ENCODE measurements around the gene DOCK9.

Gene DOCK9

DNA sequence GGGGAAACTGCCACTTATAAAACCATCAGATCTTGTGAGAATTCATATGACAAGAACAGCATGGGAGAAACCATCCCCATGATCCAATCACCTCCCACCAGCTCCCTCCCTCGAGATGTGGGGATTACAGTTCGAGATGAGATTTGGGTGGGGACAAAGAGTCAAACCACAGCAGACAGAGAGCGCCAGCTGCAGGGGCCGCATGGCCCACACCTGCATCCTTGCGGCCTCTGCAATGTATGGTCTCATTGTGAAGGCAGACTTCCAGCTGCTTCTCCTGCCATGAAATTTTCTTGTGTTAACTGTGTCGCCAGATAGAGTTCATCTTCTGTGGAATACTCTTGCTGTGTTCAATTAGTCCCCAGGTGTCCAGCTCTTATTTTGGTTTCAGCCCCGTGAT, 208.1 kb downstream of the DOCK9 start:
- 62% methylated on average over 7 of the region's 7 CpGs for WGBS
- H3K27ac ChIP-seq (ENCODE audit: low read length, poor library complexity, severe bottlenecking), result no peak overlapping the region
- no peak overlapping the region for H2BK5ac ChIP-seq (ENCODE audit: low read depth, low read length, poor library complexity, severe bottlenecking)
- no peak overlapping the region for H4K8ac ChIP-seq (ENCODE audit: low read length)
- H3K9ac ChIP-seq (ENCODE audit: low read length), result no peak overlapping the region
- H3K4ac ChIP-seq (ENCODE audit: low read depth in 1 of 2, low read length in 2 of 2), result no peak overlapping the region
- no peak overlapping the region for H3K23ac ChIP-seq (ENCODE audit: low read length in 2 of 2)
- H3K18ac ChIP-seq (ENCODE audit: low read depth in 1 of 2, low read length in 2 of 2), result no peak overlapping the region
- peaks cover 14% of the 10 kb centered on the region for H3K4me1 ChIP-seq (ENCODE audit: control insufficient read depth, insufficient read depth, low read depth, low read length)
- H3K36me3 ChIP-seq (ENCODE audit: control insufficient read depth in 1 of 2, insufficient read depth in 2 of 2, low read depth in 1 of 2, low read length in 2 of 2), result no peaks in the 10 kb centered on the region
- H2BK120ac ChIP-seq (ENCODE audit: low read depth, low read length), result no peak overlapping the region
- H3K27me3 ChIP-seq (ENCODE audit: control insufficient read depth in 1 of 2, insufficient read depth in 1 of 2, low read length in 2 of 2), result peaks cover 0 to 43% of the 10 kb centered on the region in 2 experiments
- H3K4me3 ChIP-seq (ENCODE audit: insufficient read depth in 1 of 2, low read depth in 1 of 2, low read length in 2 of 2), result no peak overlapping the region
- H2BK15ac ChIP-seq (ENCODE audit: low read depth, poor library complexity, severe bottlenecking), result no peak overlapping the region
- no peak overlapping the region for H3K4me2 ChIP-seq (ENCODE audit: low read length, poor library complexity, severe bottlenecking)
- no peak overlapping the region for H4K91ac ChIP-seq (ENCODE audit: low read length)
- H3K14ac ChIP-seq (ENCODE audit: low read length in 2 of 2), result no peak overlapping the region
- no peaks in the 10 kb centered on the region for H3K9me3 ChIP-seq (ENCODE audit: control insufficient read depth, low read length)
- no peak overlapping the region for H2BK12ac ChIP-seq (ENCODE audit: low read length in 2 of 2)
- H3K79me1 ChIP-seq (replicated peaks; ENCODE audit: low read length, poor library complexity, severe bottlenecking), result no peaks in the 10 kb centered on the region
- H2AK5ac ChIP-seq (ENCODE audit: low read length, severe bottlenecking), result no peak overlapping the region
- DNase-seq, result no peak
- no peak overlapping the region for H2AFZ ChIP-seq (ENCODE audit: low read depth, low read length)

DNA sequence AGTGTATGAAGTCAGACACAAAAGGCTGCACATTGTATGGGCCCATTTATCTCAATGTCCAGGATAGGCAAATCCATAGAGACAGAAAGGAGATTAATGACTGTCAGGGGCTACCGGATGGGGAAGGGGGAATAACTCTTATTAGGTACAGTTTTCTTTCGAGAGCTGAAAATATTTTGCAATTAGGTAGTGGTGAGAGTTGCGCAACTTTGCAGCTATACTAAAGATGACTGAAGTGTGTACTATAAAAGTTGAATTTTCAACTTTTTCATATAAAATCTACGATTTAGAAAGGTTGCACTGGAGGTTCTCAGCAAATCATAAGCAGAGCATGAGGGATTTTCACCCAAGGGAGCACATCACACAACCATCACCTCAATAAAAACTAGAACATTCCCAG, 209.3 kb downstream of the DOCK9 start:
- H2BK120ac ChIP-seq (ENCODE audit: low read depth, low read length), result no peak overlapping the region
- no peak overlapping the region for H2AFZ ChIP-seq (ENCODE audit: low read depth, low read length)
- H4K8ac ChIP-seq (ENCODE audit: low read length), result no peak overlapping the region
- no peak overlapping the region for H3K27ac ChIP-seq (ENCODE audit: low read length, poor library complexity, severe bottlenecking)
- H3K4me3 ChIP-seq (ENCODE audit: insufficient read depth in 1 of 2, low read depth in 1 of 2, low read length in 2 of 2), result no peak overlapping the region
- no peak overlapping the region for H2BK5ac ChIP-seq (ENCODE audit: low read depth, low read length, poor library complexity, severe bottlenecking)
- H3K9me3 ChIP-seq (ENCODE audit: control insufficient read depth, low read length), result no peaks in the 10 kb centered on the region
- no peak overlapping the region for H4K91ac ChIP-seq (ENCODE audit: low read length)
- 94% methylated on average over 2 of the region's 4 CpGs for WGBS
- H3K23ac ChIP-seq (ENCODE audit: low read length in 2 of 2), result no peak overlapping the region
- H3K36me3 ChIP-seq (ENCODE audit: control insufficient read depth in 1 of 2, insufficient read depth in 2 of 2, low read depth in 1 of 2, low read length in 2 of 2), result no peaks in the 10 kb centered on the region
- H3K4me2 ChIP-seq (ENCODE audit: low read length, poor library complexity, severe bottlenecking), result no peak overlapping the region
- H3K4ac ChIP-seq (ENCODE audit: low read depth in 1 of 2, low read length in 2 of 2), result no peak overlapping the region
- H3K9ac ChIP-seq (ENCODE audit: low read length), result no peak overlapping the region
- no peak overlapping the region for H2BK12ac ChIP-seq (ENCODE audit: low read length in 2 of 2)
- no peak overlapping the region for H2BK15ac ChIP-seq (ENCODE audit: low read depth, poor library complexity, severe bottlenecking)
- no peak overlapping the region for H3K14ac ChIP-seq (ENCODE audit: low read length in 2 of 2)
- H2AK5ac ChIP-seq (ENCODE audit: low read length, severe bottlenecking), result no peak overlapping the region
- DNase-seq, result no peak
- H3K79me1 ChIP-seq (replicated peaks; ENCODE audit: low read length, poor library complexity, severe bottlenecking), result no peaks in the 10 kb centered on the region
- peaks cover 11% of the 10 kb centered on the region for H3K4me1 ChIP-seq (ENCODE audit: control insufficient read depth, insufficient read depth, low read depth, low read length)
- peaks cover 0 to 47% of the 10 kb centered on the region in 2 experiments for H3K27me3 ChIP-seq (ENCODE audit: control insufficient read depth in 1 of 2, insufficient read depth in 1 of 2, low read length in 2 of 2)
- no peak overlapping the region for H3K18ac ChIP-seq (ENCODE audit: low read depth in 1 of 2, low read length in 2 of 2)

DNA sequence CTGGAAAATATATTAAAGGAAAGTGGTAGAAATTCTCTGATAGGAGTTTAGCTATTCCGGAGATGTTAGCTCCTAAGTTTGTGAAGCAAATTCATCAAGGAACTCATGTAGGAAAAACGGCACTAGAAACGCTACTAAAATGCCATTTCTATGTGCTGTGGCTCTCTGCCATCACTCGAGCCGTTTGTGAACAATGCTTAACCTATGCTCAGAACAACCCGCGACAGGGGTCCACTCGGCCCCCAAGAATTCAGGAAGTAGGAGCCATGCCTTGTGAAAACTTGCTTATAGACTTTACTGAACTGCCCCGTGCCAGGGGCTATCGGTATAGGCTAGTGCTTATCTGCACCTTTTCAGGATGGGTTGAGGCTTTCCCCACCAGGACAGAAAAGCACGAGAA, 211.2 kb downstream of the DOCK9 start:
- Histone ChIP-seq H3K14ac (ENCODE audit: low read length in 2 of 2) (no peak overlapping the region), H2AK5ac (ENCODE audit: low read length, severe bottlenecking) (no peak overlapping the region), H2BK5ac (ENCODE audit: low read depth, low read length, poor library complexity, severe bottlenecking) (no peak overlapping the region), H2BK120ac (ENCODE audit: low read depth, low read length) (no peak overlapping the region), H3K23ac (ENCODE audit: low read length in 2 of 2) (no peak overlapping the region), H3K79me1 (replicated peaks; ENCODE audit: low read length, poor library complexity, severe bottlenecking) (no peaks in the 10 kb centered on the region), H3K36me3 (ENCODE audit: control insufficient read depth in 1 of 2, insufficient read depth in 2 of 2, low read depth in 1 of 2, low read length in 2 of 2) (no peaks in the 10 kb centered on the region), H3K4me1 (ENCODE audit: control insufficient read depth, insufficient read depth, low read depth, low read length) (peaks cover 3% of the 10 kb centered on the region), H3K27me3 (ENCODE audit: control insufficient read depth in 1 of 2, insufficient read depth in 1 of 2, low read length in 2 of 2) (peaks cover 0 to 49% of the 10 kb centered on the region in 2 experiments), H3K27ac (ENCODE audit: low read length, poor library complexity, severe bottlenecking) (no peak overlapping the region), H3K4ac (ENCODE audit: low read depth in 1 of 2, low read length in 2 of 2) (no peak overlapping the region), H2BK12ac (ENCODE audit: low read length in 2 of 2) (no peak overlapping the region), H3K18ac (ENCODE audit: low read depth in 1 of 2, low read length in 2 of 2) (no peak overlapping the region), H3K9ac (ENCODE audit: low read length) (no peak overlapping the region), H3K9me3 (ENCODE audit: control insufficient read depth, low read length) (no peaks in the 10 kb centered on the region), H2BK15ac (ENCODE audit: low read depth, poor library complexity, severe bottlenecking) (no peak overlapping the region), H4K8ac (ENCODE audit: low read length) (no peak overlapping the region), H3K4me3 (ENCODE audit: insufficient read depth in 1 of 2, low read depth in 1 of 2, low read length in 2 of 2) (no peak overlapping the region), H4K91ac (ENCODE audit: low read length) (no peak overlapping the region), H3K4me2 (ENCODE audit: low read length, poor library complexity, severe bottlenecking) (peak overlapping the region; percentile 4), H2AFZ (ENCODE audit: low read depth, low read length) (no peak overlapping the region)
- 87% methylated on average over 11 of the region's 11 CpGs for WGBS
- DNase-seq, result no peak

DNA sequence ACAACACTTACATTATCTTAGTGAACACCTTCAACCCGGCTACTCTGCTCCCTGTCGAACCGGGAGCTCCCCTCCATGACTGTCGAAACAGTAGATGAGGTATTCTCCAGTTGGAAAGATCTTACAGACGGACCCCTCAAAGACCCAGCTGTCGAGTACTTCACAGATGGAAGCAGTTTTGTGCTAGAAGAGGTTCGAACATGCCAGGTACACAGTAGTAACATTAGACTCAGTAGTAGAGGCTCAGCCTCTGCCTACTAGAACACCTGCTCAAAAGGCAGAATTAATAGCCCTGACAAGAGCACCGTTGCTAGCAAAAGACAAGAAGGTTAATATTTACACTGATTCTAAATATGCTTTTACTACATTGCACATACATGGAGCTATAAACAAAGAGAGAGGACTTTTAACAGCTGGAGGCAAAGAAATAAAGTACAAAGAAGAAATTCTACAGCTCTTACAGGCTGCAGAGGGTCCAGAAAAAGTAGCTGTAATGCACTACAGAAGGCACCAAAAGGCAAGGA, 211.8 kb downstream of the DOCK9 start:
- H3K18ac ChIP-seq (ENCODE audit: low read depth in 1 of 2, low read length in 2 of 2), result no peak overlapping the region
- no peak overlapping the region for H3K14ac ChIP-seq (ENCODE audit: low read length in 2 of 2)
- H3K4me3 ChIP-seq (ENCODE audit: insufficient read depth in 1 of 2, low read depth in 1 of 2, low read length in 2 of 2), result no peak overlapping the region
- no peak for DNase-seq
- H2BK120ac ChIP-seq (ENCODE audit: low read depth, low read length), result no peak overlapping the region
- no peak overlapping the region for H3K23ac ChIP-seq (ENCODE audit: low read length in 2 of 2)
- no peak overlapping the region for H4K91ac ChIP-seq (ENCODE audit: low read length)
- H3K4ac ChIP-seq (ENCODE audit: low read depth in 1 of 2, low read length in 2 of 2), result no peak overlapping the region
- peaks cover 0 to 45% of the 10 kb centered on the region in 2 experiments for H3K27me3 ChIP-seq (ENCODE audit: control insufficient read depth in 1 of 2, insufficient read depth in 1 of 2, low read length in 2 of 2)
- peaks cover 2% of the 10 kb centered on the region for H3K4me1 ChIP-seq (ENCODE audit: control insufficient read depth, insufficient read depth, low read depth, low read length)
- no peak overlapping the region for H2BK12ac ChIP-seq (ENCODE audit: low read length in 2 of 2)
- no peak overlapping the region for H2AFZ ChIP-seq (ENCODE audit: low read depth, low read length)
- 95% methylated on average over 7 of the region's 8 CpGs for WGBS
- H2BK15ac ChIP-seq (ENCODE audit: low read depth, poor library complexity, severe bottlenecking), result no peak overlapping the region
- no peaks in the 10 kb centered on the region for H3K36me3 ChIP-seq (ENCODE audit: control insufficient read depth in 1 of 2, insufficient read depth in 2 of 2, low read depth in 1 of 2, low read length in 2 of 2)
- no peak overlapping the region for H3K9ac ChIP-seq (ENCODE audit: low read length)
- no peak overlapping the region for H2AK5ac ChIP-seq (ENCODE audit: low read length, severe bottlenecking)
- no peak overlapping the region for H4K8ac ChIP-seq (ENCODE audit: low read length)
- no peak overlapping the region for H2BK5ac ChIP-seq (ENCODE audit: low read depth, low read length, poor library complexity, severe bottlenecking)
- H3K9me3 ChIP-seq (ENCODE audit: control insufficient read depth, low read length), result no peaks in the 10 kb centered on the region
- no peaks in the 10 kb centered on the region for H3K79me1 ChIP-seq (replicated peaks; ENCODE audit: low read length, poor library complexity, severe bottlenecking)
- H3K27ac ChIP-seq (ENCODE audit: low read length, poor library complexity, severe bottlenecking), result no peak overlapping the region
- no peak overlapping the region for H3K4me2 ChIP-seq (ENCODE audit: low read length, poor library complexity, severe bottlenecking)

Data from mesenchymal stem cell (in vitro differentiated cells and primary cell).